Uterus (tissue), 2 donors: ENCODE measurements around the gene CTIF.

Experiments
- CTCF ChIP-seq, 4 experiments: fragments of 200-600 bp in 2 of 4; fragments of 450-650 bp in 2 of 4; sonication (generic) in 2 of 4; IDR thresholded peaks; one replicate each; pipeline ENCODE4 v1.5.1; 2016 to 2019; ENCODE audit warnings: antibody characterized with exemption in 4 of 4, mild to moderate bottlenecking in 2 of 4, moderate library complexity in 1 of 4
- POLR2A ChIP-seq, 2 donors: fragments of 450-650 bp; IDR thresholded peaks; one replicate each; pipeline ENCODE4 v1.6.1; 2016; ENCODE audit warnings: antibody characterized with exemption in 2 of 2, mild to moderate bottlenecking in 1 of 2, moderate library complexity in 1 of 2

- TF ChIP-seq CTCF (IDR thresholded peaks at IDR 0.05), result no peak
- no peak for TF ChIP-seq POLR2A (IDR thresholded peaks at IDR 0.05)
Measured at GRCh38 chr18:48905513-48905912, 366.7 kb downstream of the CTIF start.
